A673 (cell line): ENCODE results near the gene GLS. TPM values are rescaled to one million over a fixed set of nuclear protein-coding genes. Genes with fewer than 3 reads are reported as not detected.

ENCODE experiments used
- BruUV-seq: library from RNA; stranded (reverse); fragments of 400-500 nt; replicated peaks from 2 replicates; lab custom pipeline; 2021; lab: Mats Ljungman, UMichigan
- CTCF ChIA-PET: fragments of 300-600 bp; sonication (Branson Sonifier 250); formaldehyde crosslinking; loops from one replicate; lab custom pipeline; 2022; ENCODE audit warnings: antibody characterized with exemption; lab: Charles Lee
- POLR2A ChIA-PET: fragments of 300-600 bp; sonication (Branson Sonifier 250); formaldehyde crosslinking; loops from one replicate; lab custom pipeline; 2022; ENCODE audit warnings: antibody characterized with exemption; ENCODE audit not compliant: low non-redundant PET; lab: Charles Lee
- DNase-seq: peaks from one replicate; pipeline ENCODE4 v3.0.0-alpha.2; 2015; ENCODE audit warnings: low spot score
- H3K27ac ChIP-seq: fragments of 200-600 bp; sonication (generic); 2 replicates; pipeline ENCODE4 v1.5.1; 2016; ENCODE audit warnings: mixed run types, low read depth, mild to moderate bottlenecking, mixed read lengths, antibody characterized with exemption, low read length; ENCODE audit not compliant: poor library complexity, severe bottlenecking
- H3K27me3 ChIP-seq: fragments of 200-600 bp; sonication (generic); replicated peaks from 2 replicates; pipeline ENCODE4 v1.6.1; 2017; ENCODE audit warnings: mixed run types, low read depth, mild to moderate bottlenecking, mixed read lengths, antibody characterized with exemption, low read length; ENCODE audit not compliant: insufficient read depth, poor library complexity
- H3K36me3 ChIP-seq: fragments of 200-600 bp; sonication (generic); 2 replicates; pipeline ENCODE4 v1.6.1; 2016; ENCODE audit warnings: mixed run types, mild to moderate bottlenecking, mixed read lengths, antibody characterized with exemption, low read length; ENCODE audit not compliant: insufficient read depth, poor library complexity, severe bottlenecking
- H3K4me1 ChIP-seq: fragments of 200-600 bp; sonication (generic); 2 replicates; pipeline ENCODE4 v1.6.1; 2017; ENCODE audit warnings: mixed run types, mild to moderate bottlenecking, mixed read lengths, antibody characterized with exemption, low read length; ENCODE audit not compliant: insufficient read depth, poor library complexity, severe bottlenecking
- H3K4me3 ChIP-seq: fragments of 200-600 bp; sonication (generic); 2 replicates; pipeline ENCODE4 v1.5.1; 2016; ENCODE audit warnings: low read depth, mixed run types, mild to moderate bottlenecking, mixed read lengths, low read length; ENCODE audit not compliant: poor library complexity, severe bottlenecking
- H3K9me3 ChIP-seq: fragments of 200-600 bp; sonication (generic); 2 replicates; pipeline ENCODE4 v1.6.1; 2016; ENCODE audit warnings: mixed run types, low read depth, mild to moderate bottlenecking, mixed read lengths, antibody characterized with exemption, low read length; ENCODE audit not compliant: poor library complexity, severe bottlenecking
- CTCF ChIP-seq: fragments of 300-800, 200-600 bp; sonication (generic); conservative IDR thresholded peaks from 2 replicates; pipeline ENCODE4 v1.5.1; 2017; ENCODE audit warnings: low read depth, mild to moderate bottlenecking, antibody characterized with exemption, low read length, moderate library complexity, mixed read lengths
- EZH2 ChIP-seq: fragments of 200-600 bp; sonication (generic); IDR thresholded peaks from 2 replicates; pipeline ENCODE4 v1.6.1; 2017; ENCODE audit warnings: borderline replicate concordance, low read depth, mild to moderate bottlenecking, mixed read lengths, antibody characterized with exemption, low read length; ENCODE audit not compliant: poor library complexity, severe bottlenecking
- intact Hi-C: fragments of 100-400 bp; cut with micrococcal nuclease; formaldehyde crosslinking; loops from one replicate; pipeline ENCODE4 v1.10.0; 2022; ENCODE audit not compliant: unreplicated experiment
- total RNA-seq: library from RNA; stranded (reverse); gene quantifications from 2 replicates; pipeline ENCODE4 v1.2.3, GENCODE V29; 2021

The GLS gene
- total RNA-seq, 1 experiment from 2014 or later = 116 TPM

DNA sequence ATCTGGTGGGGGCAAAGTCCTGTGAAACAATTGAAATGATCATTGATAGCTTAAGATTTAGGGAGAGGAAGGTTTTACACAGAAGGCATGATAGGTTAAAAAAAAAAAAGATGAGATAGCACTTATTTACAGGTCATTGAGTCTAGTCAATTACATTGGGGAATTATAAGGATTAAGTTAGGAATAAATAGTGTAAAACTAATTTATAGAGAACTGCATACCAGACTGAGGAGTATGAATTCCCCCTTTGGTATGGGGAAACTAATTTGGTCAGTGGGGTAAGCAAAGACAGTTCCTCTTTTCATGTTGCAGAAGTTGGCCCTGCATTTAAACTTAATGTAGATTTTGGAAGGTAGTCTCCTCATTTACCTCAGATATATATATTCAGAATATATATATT lies 10.8 kb downstream of the GLS start:
- TF ChIP-seq EZH2 (no peak), CTCF (no peak)
- CTCF ChIA-PET = interaction anchor here (0.7 kb wide), 1 partner anchor 35 kb away, joined by 3 read pairs; no protein-coding TSS in a partner anchor
- H3K36me3 ChIP-seq = peaks cover 15% of the 10 kb centered on the region

DNA sequence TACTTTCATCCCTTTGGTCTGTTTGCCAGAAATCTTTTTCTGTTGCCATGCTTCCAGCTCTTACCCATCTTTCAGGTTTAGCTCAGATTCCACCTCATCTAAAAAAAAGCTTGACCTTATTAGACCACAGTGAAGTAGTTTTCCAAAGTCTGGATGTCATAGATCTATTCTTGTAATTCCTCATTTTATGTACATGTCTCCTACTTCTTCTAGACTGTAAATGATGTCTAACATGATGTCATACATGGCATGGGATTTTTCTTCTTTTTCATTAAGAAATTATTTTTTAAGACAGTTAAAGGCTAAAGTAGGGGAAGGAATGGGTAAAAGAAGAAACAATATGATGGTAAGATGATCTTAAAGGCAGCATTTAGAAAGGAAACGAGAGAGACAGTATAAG lies 11.3 kb downstream of the GLS start:
- no peak for DNase-seq
- BruUV-seq = no TSS peak
- H3K27ac ChIP-seq = no peak overlapping the region
- POLR2A ChIA-PET = no interaction called here
- TF ChIP-seq EZH2 (no peak), CTCF (no peak)
- H3K4me1 ChIP-seq = peaks cover 31% of the 10 kb centered on the region
- CTCF ChIA-PET = no interaction called here
- peaks cover 20% of the 10 kb centered on the region for H3K36me3 ChIP-seq
- intact Hi-C loops = no loop called here
- H3K27me3 ChIP-seq = no peaks in the 10 kb centered on the region
- H3K4me3 ChIP-seq = no peak overlapping the region
- H3K9me3 ChIP-seq = no peaks in the 10 kb centered on the region

More for the DNA sequence above, 10.8 kb downstream of the GLS start:
- BruUV-seq = no TSS peak
- Histone ChIP-seq H3K27me3 (no peaks in the 10 kb centered on the region), H3K9me3 (no peaks in the 10 kb centered on the region), H3K4me1 (peaks cover 32% of the 10 kb centered on the region), H3K27ac (no peak overlapping the region), H3K4me3 (no peak overlapping the region)
- DNase-seq = no peak
- intact Hi-C loops = no loop called here
- POLR2A ChIA-PET = no interaction called here

DNA sequence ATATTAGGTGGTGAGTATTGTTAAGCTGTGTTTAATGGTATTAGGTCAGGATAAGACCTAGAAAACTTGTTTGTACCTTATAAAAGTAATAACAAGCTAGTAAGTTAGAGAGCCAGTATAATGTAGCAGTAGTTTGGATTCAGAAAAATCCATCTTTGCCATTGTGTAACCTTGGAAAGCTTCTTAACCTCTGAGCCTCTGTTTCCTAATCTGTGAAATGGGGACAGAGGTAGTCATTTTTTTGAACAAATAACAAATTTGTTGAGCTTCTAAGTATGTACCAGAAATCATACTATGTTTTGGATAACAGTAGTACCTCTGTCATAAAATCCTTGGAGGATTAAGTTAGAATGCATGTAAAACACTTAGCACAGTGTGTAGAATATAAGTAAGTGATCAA lies 12.5 kb downstream of the GLS start:
- ChIA-PET CTCF (no interaction called here), POLR2A (interaction anchor here (0.6 kb wide), 1 partner anchor 11 kb away, joined by 8 read pairs; no protein-coding TSS in a partner anchor)
- Histone ChIP-seq H3K4me1 (peaks cover 18% of the 10 kb centered on the region), H3K9me3 (no peaks in the 10 kb centered on the region), H3K36me3 (peaks cover 24% of the 10 kb centered on the region), H3K27ac (no peak overlapping the region), H3K4me3 (no peak overlapping the region), H3K27me3 (no peaks in the 10 kb centered on the region)
- no TSS peak for BruUV-seq
- DNase-seq = no peak
- TF ChIP-seq EZH2 (no peak), CTCF (no peak)
- intact Hi-C loops = no loop called here
